ENCODE data around the gene PLEKHA7.

PLEKHA7 gene

DNA sequence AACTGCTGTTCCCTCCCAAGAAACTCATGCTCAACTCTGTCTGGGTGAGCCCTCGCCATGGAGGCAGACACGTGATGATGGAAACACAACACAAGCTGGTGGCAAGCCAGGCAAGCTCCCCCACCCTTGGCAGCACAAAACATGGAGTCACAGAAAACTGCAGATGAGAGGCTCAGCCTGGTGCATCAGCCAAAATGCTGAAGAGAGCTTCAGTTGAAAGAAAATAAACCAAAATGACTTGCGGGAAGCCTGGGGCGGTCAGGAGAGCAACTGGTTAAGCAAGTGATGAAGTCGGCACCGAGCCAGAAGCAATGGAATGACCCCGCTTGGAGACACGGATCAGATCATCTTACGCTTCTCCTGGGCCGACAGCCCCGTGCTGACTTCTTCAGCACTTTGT is 207.4 kb downstream of the PLEKHA7 start:
- in situ Hi-C loops (cut with HindIII; ENCODE audit: low pct_ligation_motif_present, low sequenced_read_pairs), result no loop called here
- no peak overlapping the region for H3K27ac ChIP-seq
- no peak for DNase-seq
- H3K27me3 ChIP-seq (replicated peaks), result no peaks in the 10 kb centered on the region
- H3K4me3 ChIP-seq (ENCODE audit: low read depth, low read length), result no peak overlapping the region
- TF ChIP-seq, protein P1, sequence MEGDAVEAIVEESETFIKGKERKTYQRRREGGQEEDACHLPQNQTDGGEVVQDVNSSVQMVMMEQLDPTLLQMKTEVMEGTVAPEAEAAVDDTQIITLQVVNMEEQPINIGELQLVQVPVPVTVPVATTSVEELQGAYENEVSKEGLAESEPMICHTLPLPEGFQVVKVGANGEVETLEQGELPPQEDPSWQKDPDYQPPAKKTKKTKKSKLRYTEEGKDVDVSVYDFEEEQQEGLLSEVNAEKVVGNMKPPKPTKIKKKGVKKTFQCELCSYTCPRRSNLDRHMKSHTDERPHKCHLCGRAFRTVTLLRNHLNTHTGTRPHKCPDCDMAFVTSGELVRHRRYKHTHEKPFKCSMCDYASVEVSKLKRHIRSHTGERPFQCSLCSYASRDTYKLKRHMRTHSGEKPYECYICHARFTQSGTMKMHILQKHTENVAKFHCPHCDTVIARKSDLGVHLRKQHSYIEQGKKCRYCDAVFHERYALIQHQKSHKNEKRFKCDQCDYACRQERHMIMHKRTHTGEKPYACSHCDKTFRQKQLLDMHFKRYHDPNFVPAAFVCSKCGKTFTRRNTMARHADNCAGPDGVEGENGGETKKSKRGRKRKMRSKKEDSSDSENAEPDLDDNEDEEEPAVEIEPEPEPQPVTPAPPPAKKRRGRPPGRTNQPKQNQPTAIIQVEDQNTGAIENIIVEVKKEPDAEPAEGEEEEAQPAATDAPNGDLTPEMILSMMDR (IDR thresholded peaks at IDR 0.05; ENCODE audit: low read depth, low read length, missing control alignments), result no peak
- no peaks in the 10 kb centered on the region for H3K36me3 ChIP-seq (replicated peaks)

DNA sequence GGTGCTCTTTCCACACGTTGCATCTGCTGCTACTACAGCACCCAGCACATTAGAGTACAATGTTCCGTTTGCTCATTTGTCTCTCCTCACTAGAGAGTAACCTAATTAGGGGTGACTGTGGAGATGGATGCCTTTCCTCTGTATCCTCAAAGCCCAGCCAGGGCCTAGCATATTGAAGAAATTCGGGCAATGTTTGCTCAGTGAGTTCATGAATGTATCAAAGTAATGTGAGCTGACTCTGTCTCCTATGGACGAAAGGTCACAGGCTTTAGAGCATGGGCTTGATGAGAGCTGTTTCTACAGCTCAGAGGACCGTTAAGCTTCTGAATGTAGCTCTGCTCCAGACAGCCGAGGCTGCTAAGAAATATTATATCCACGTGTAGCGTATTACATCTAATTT is 208.3 kb downstream of the PLEKHA7 start:
- in situ Hi-C loops (cut with HindIII; ENCODE audit: low pct_ligation_motif_present, low sequenced_read_pairs), result no loop called here
- Histone ChIP-seq H3K36me3 (replicated peaks) (no peaks in the 10 kb centered on the region), H3K27ac (no peak overlapping the region), H3K27me3 (replicated peaks) (no peaks in the 10 kb centered on the region), H3K4me3 (ENCODE audit: low read depth, low read length) (no peak overlapping the region)
- no peak for DNase-seq
- TF ChIP-seq, protein P1 (IDR thresholded peaks at IDR 0.05; ENCODE audit: low read depth, low read length, missing control alignments), result no peak

DNA sequence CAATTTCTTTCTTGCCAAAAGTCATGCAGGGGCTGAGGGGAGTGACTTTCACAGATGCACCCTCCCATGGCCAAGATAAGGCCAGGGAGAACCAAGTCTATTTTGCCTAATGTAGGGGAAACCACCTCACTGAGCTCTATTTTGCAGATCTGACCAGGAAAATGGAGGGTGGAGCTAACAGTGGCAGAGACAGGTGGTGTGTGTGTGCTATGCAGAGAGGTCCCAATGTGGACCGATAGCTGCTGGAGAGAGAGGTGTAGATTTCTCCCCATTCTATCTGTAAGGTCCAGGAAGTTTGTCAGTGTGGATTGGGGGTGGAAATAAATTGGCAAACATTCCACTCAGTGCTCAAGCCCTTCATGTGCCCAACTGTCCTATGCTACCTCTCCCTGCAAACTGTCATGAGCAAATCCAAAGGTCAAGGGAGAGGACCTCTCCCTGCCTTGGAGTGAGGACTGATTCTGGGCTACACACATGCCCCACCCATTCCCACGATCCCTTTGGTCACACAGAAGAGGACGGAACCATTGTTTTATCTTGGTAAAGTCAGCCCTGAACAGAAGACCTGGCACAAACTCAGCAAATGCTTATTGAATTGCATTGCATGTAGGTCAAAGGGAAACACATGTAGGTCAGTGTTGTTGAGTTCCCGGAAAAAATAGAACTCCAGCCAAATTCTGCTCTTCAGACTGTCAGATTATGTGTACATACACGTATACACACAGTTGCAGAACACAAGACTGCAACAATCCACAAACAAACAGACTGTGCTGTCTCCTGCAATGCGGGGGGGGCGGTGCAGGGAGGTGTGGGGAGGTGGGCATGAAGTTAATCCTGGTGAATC is 209.9 kb downstream of the PLEKHA7 start:
- no peak for DNase-seq
- Histone ChIP-seq H3K27ac (no peak overlapping the region), H3K36me3 (replicated peaks) (no peaks in the 10 kb centered on the region), H3K27me3 (replicated peaks) (no peaks in the 10 kb centered on the region), H3K4me3 (ENCODE audit: low read depth, low read length) (no peak overlapping the region)
- in situ Hi-C loops (cut with HindIII; ENCODE audit: low pct_ligation_motif_present, low sequenced_read_pairs), result no loop called here
- TF ChIP-seq, protein P1 (IDR thresholded peaks at IDR 0.05; ENCODE audit: low read depth, low read length, missing control alignments), result no peak

DNA sequence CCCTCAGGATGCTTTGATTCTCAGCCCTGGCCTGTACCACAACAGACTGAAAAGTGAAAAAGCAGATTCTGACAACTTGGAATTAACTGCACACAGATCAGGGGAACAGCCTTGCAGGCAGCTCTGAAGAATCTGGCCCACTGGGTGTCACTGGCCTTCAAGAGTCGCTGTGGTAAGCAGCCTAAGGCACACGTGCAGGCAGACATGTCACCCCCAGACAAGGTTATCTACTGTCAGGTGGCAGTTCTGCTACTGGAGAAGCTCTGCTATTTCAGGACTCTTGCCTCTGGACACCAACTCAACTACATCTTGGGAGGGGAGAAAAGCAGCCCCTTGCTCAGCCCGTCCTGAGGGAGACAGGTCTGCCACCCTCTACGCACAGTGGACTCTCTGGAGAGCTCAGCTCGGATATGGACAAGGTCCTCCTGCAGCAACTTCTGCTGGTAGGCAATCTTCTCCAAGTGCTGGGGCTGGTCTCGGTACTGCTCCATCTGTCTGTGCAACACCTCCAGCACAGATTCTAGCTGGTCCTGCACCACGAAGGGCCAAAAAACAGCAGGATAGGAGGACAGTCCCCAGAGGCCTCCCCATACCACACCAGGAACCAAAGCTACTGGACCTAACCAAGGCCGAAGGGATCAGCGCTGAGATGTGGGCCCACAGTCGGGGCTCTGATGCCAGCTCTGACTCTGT is 212.8 kb downstream of the PLEKHA7 start:
- TF ChIP-seq, protein P1 (IDR thresholded peaks at IDR 0.05; ENCODE audit: low read depth, low read length, missing control alignments), result no peak
- Histone ChIP-seq H3K27ac (no peak overlapping the region), H3K4me3 (ENCODE audit: low read depth, low read length) (no peak overlapping the region), H3K36me3 (replicated peaks) (no peaks in the 10 kb centered on the region), H3K27me3 (replicated peaks) (no peaks in the 10 kb centered on the region)
- DNase-seq, result no peak
- in situ Hi-C loops (cut with HindIII; ENCODE audit: low pct_ligation_motif_present, low sequenced_read_pairs), result no loop called here

DNA sequence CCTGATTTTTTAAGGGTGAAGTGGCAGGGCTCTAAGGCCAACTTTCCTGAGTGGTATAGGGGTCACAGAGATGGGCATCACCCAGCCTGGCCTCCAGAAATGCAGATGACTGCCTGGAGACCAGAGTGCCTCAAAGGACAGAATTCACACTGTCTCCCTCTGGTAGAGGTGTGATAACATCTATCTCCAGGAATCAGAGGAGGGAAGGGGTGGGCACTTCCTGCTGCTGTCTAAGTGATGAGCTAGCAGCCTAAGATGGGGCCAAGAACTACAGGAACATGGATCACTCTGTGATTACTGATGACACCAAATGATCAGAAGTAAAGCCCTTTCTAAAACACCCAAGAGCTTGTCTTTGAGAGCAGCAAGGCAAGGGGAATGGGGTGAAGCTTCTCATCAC is 213.8 kb downstream of the PLEKHA7 start:
- TF ChIP-seq, protein P1 (IDR thresholded peaks at IDR 0.05; ENCODE audit: low read depth, low read length, missing control alignments), result no peak

More for the DNA sequence above, 213.8 kb downstream of the PLEKHA7 start:
- DNase-seq, result no peak
- no peak overlapping the region for H3K27ac ChIP-seq
- H3K4me3 ChIP-seq (ENCODE audit: low read depth, low read length), result no peak overlapping the region
- no peaks in the 10 kb centered on the region for H3K36me3 ChIP-seq (replicated peaks)
- H3K27me3 ChIP-seq (replicated peaks), result no peaks in the 10 kb centered on the region
- in situ Hi-C loops (cut with HindIII; ENCODE audit: low pct_ligation_motif_present, low sequenced_read_pairs), result no loop called here
